A549 (cell line): ENCODE data around the gene DOP1B. TPM values are rescaled to one million over a fixed set of nuclear protein-coding genes. Genes with fewer than 3 reads are reported as not detected.

Experiments used
- ATAC-seq, 2 experiments: fragments of 200-7000 bp in 1 of 2; fragments of >200 bp in 1 of 2; cut with Nextera tagmentation in 1 of 2; cut with Tn5 transposase in 1 of 2; 3 replicates each; pipeline versions ENCODE4 v1.8.0 to v1.9.1; 2018 to 2020; ENCODE audit warnings: mild to moderate bottlenecking in 1 of 2, moderate library complexity in 1 of 2
- CTCF ChIA-PET: fragments of 300-600 bp; sonication (Branson Sonifier 250); formaldehyde crosslinking; extraction: SDS; loops from one replicate; lab custom pipeline; 2021; ENCODE audit warnings: antibody characterized with exemption, inconsistent platforms; lab: Yijun Ruan, JAX
- POLR2A ChIA-PET: fragments of 350-600 bp; formaldehyde crosslinking; extraction: SDS; loops from one replicate; lab custom pipeline; 2021; ENCODE audit warnings: antibody characterized with exemption, inconsistent platforms; lab: Yijun Ruan, JAX
- DNase-seq, 2 experiments: peaks; one replicate each; pipeline versions ENCODE4 v3.0.0 to v3.0.0-alpha.2; 2011 to 2016; ENCODE audit warnings: low read depth in 1 of 2, low spot score in 1 of 2
- FAIRE-seq: peaks from 2 replicates; lab custom pipeline; 2011; peaks lifted over from hg19 to GRCh38; lab: Jason Lieb, UNC
- H3K27ac ChIP-seq, 2 experiments: fragments of >200 bp; sonication (Bioruptor Twin); formaldehyde crosslinking; 3 replicates each; pipeline ENCODE4 v1.5.1; 2016 to 2017
- H3K4me1 ChIP-seq: fragments of >200 bp; sonication (Bioruptor Twin); formaldehyde crosslinking; 3 replicates; pipeline ENCODE4 v1.6.1; 2016
- H3K4me2 ChIP-seq: fragments of >200 bp; sonication (Bioruptor Twin); formaldehyde crosslinking; 3 replicates; pipeline ENCODE4 v1.6.1; 2016
- H3K4me3 ChIP-seq: fragments of >200 bp; sonication (Bioruptor Twin); formaldehyde crosslinking; 3 replicates; pipeline ENCODE4 v1.5.1; 2016
- H3K9me3 ChIP-seq: fragments of >200 bp; sonication (Bioruptor Twin); formaldehyde crosslinking; 3 replicates; pipeline ENCODE4 v1.6.1; 2016
- CBX8 ChIP-seq: fragments of 200-600 bp; sonication (generic); IDR thresholded peaks from 2 replicates; pipeline ENCODE4 v1.6.1; 2016
- CHD4 ChIP-seq: fragments of 200-600 bp; sonication (generic); IDR thresholded peaks from 2 replicates; pipeline ENCODE4 v1.6.1; 2016; ENCODE audit warnings: antibody characterized with exemption, mild to moderate bottlenecking, borderline replicate concordance
- FOSB ChIP-seq: fragments of 250-450 bp; sonication (Bioruptor Pico); IDR thresholded peaks from 2 replicates; pipeline ENCODE4 v1.5.0; 2020; ENCODE audit warnings: mild to moderate bottlenecking, moderate library complexity
- FOSL2 ChIP-seq, 2 experiments: fragments of 450-650 bp in 1 of 2; fragments of >200 bp in 1 of 2; sonication (Bioruptor Twin) in 1 of 2; formaldehyde crosslinking; IDR thresholded peaks; 2 replicates each; pipeline versions ENCODE4 v1.5.0 to v1.6.1; 2016 to 2020; ENCODE audit warnings: mild to moderate bottlenecking in 1 of 2, moderate library complexity in 1 of 2
- FOXS1 ChIP-seq: fragments of 250-450 bp; sonication (Bioruptor Pico); IDR thresholded peaks from 2 replicates; pipeline ENCODE4 v1.5.0; 2020; ENCODE audit warnings: mild to moderate bottlenecking, moderate library complexity
- GATA3 ChIP-seq: IDR thresholded peaks from 2 replicates; pipeline ENCODE4 v1.6.1; 2012; ENCODE audit warnings: borderline replicate concordance
- HOXA7 ChIP-seq: fragments of 250-450 bp; sonication (Bioruptor Pico); IDR thresholded peaks from 2 replicates; pipeline ENCODE4 v1.5.0; 2020; ENCODE audit warnings: mild to moderate bottlenecking, moderate library complexity
- JUN ChIP-seq, 2 experiments: fragments of >200 bp; sonication (Bioruptor Twin); formaldehyde crosslinking; IDR thresholded peaks; 2 replicates in 1 of 2; 3 replicates in 1 of 2; pipeline ENCODE4 v1.6.1; 2016 to 2017
- KDM1A ChIP-seq: fragments of 200-600 bp; sonication (generic); IDR thresholded peaks from 2 replicates; pipeline ENCODE4 v1.6.1; 2016; ENCODE audit warnings: low read depth, mild to moderate bottlenecking
- KDM5A ChIP-seq: fragments of 200-600 bp; sonication (generic); IDR thresholded peaks from 2 replicates; pipeline ENCODE4 v1.6.1; 2016; ENCODE audit warnings: antibody characterized with exemption, mild to moderate bottlenecking
- MAFK ChIP-seq: fragments of 450-650 bp; IDR thresholded peaks from 2 replicates; pipeline ENCODE4 v1.6.1; 2014; ENCODE audit not compliant: partially characterized antibody
- NFE2L2 ChIP-seq: fragments of 150-350 bp; conservative IDR thresholded peaks from 2 replicates; pipeline ENCODE4 v1.6.1; 2014; ENCODE audit warnings: low read length
- NPAS2 ChIP-seq: fragments of 250-450 bp; sonication (Bioruptor Pico); IDR thresholded peaks from 2 replicates; pipeline ENCODE4 v1.8.0; 2022; ENCODE audit warnings: mild to moderate bottlenecking, moderate library complexity, borderline replicate concordance
- RAD21 ChIP-seq, 2 experiments: fragments of >200 bp in 1 of 2; sonication (Bioruptor Twin) in 1 of 2; formaldehyde crosslinking in 1 of 2; IDR thresholded peaks in 1 of 2; conservative IDR thresholded peaks in 1 of 2; 2 replicates in 1 of 2; 3 replicates in 1 of 2; pipeline ENCODE4 v1.6.1; 2012 to 2018; ENCODE audit warnings: inconsistent platforms in 1 of 2
- RCOR1 ChIP-seq: fragments of 150-350 bp; IDR thresholded peaks from 2 replicates; pipeline ENCODE4 v1.6.1; 2014; ENCODE audit warnings: antibody characterized with exemption, low read length, low read depth
- RFX5 ChIP-seq: fragments of 450-650 bp; IDR thresholded peaks from 2 replicates; pipeline ENCODE4 v1.7.1; 2014; ENCODE audit warnings: antibody characterized with exemption, mild to moderate bottlenecking, moderate library complexity
- RNF2 ChIP-seq: fragments of 200-600 bp; sonication (generic); IDR thresholded peaks from 2 replicates; pipeline ENCODE4 v1.6.1; 2016; ENCODE audit warnings: low read depth, mild to moderate bottlenecking, antibody characterized with exemption, moderate library complexity, borderline replicate concordance
- TFCP2L1 ChIP-seq: fragments of 250-450 bp; sonication (Bioruptor Pico); IDR thresholded peaks from 2 replicates; pipeline ENCODE4 v1.5.0; 2021; ENCODE audit warnings: mild to moderate bottlenecking
- TP53 ChIP-seq: fragments of 250-450 bp; sonication (Bioruptor Pico); IDR thresholded peaks from 2 replicates; pipeline ENCODE4 v1.5.0; 2021; ENCODE audit warnings: mild to moderate bottlenecking, moderate library complexity
- ZNF302 ChIP-seq: fragments of 250-450 bp; sonication (Bioruptor Pico); IDR thresholded peaks from 2 replicates; pipeline ENCODE4 v1.9.0; 2021; ENCODE audit warnings: inconsistent platforms, mild to moderate bottlenecking, moderate library complexity
- WGBS: methylation state at CpG from one replicate; pipeline ENCODE4 v1.1.6; 2017; ENCODE audit errors: missing lambda C conversion rate; 5-methylcytosine and 5-hydroxymethylcytosine counted together
- polyA plus RNA-seq, 4 experiments: library from polyadenylated mRNA; depleted of rRNA in 3 of 4; stranded (reverse); fragments of >200 nt; fragmentation: RNase III in 1 of 4; extraction: RNeasy Plus Mini Kit Qiagen cat#74134 plus additional on column Dnase treatment in 1 of 4; gene quantifications; 2 replicates in 3 of 4; 3 replicates in 1 of 4; pipeline ENCODE4 v1.2.3, GENCODE V29; 2011 to 2017
- TF ChIP-seq, protein P1 (sequence below): fragments of 150-350 bp; IDR thresholded peaks from 2 replicates; pipeline ENCODE4 v1.6.1; 2014; ENCODE audit warnings: low read depth, mild to moderate bottlenecking, low read length
- TF ChIP-seq, protein P2 (sequence below): fragments of >200 bp; sonication (Bioruptor Twin); formaldehyde crosslinking; IDR thresholded peaks from 3 replicates; pipeline ENCODE4 v1.6.1; 2016
- TF ChIP-seq, protein P3 (sequence below): IDR thresholded peaks from 2 replicates; pipeline ENCODE4 v1.6.1; 2012
- TF ChIP-seq, protein P4 (sequence below): fragments of 250-450 bp; sonication (Bioruptor Pico); IDR thresholded peaks from 2 replicates; pipeline ENCODE4 v1.5.0; 2020; ENCODE audit warnings: low read depth, mild to moderate bottlenecking, moderate library complexity
- TF ChIP-seq, protein P5 (sequence below): fragments of 200-600 bp; sonication (generic); IDR thresholded peaks from 2 replicates; pipeline ENCODE4 v1.6.1; 2016; ENCODE audit warnings: antibody characterized with exemption, mild to moderate bottlenecking, moderate library complexity
- TF ChIP-seq, protein P6 (sequence below): fragments of >200 bp; sonication (Bioruptor Twin); formaldehyde crosslinking; IDR thresholded peaks from 3 replicates; pipeline ENCODE4 v1.5.1; 2016

Gene DOP1B
- polyA plus RNA-seq, 2 of the 4 experiments (the other 2 are of a cell fraction), result 2.8 to 3.5 TPM

DNA sequence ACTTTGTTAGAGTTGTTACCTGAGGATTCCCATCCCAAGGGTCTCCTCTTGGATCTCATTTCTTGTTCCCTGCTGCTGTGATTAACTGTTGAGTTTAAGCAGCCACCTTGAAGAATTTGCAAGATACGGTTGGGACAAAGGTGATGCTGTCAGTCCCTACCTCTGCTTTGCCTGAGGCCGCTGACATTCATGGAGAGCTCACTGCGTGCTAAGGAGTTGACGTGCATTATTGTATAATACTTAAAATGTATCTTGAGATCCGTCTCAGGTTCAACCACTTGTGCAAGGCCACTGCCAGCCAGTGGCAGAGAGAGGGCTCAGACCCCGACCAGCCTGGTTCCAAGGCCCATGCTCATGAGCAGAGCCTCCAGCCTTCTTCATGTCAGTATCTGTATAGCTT, 14.2 kb downstream of the DOP1B start:
- ATAC-seq (no peak), DNase-seq (no peak), FAIRE-seq (no peak)
- no peak for TF ChIP-seq TFCP2L1 (CRISPR knock-in tag)
- TF ChIP-seq RFX5, result no peak
- TF ChIP-seq MAFK, result no peak
- no peak for TF ChIP-seq ZNF302
- TF ChIP-seq KDM5A, result no peak
- TF ChIP-seq GATA3, result no peak
- TF ChIP-seq FOXS1 (CRISPR knock-in tag), result no peak
- TF ChIP-seq, protein P1, sequence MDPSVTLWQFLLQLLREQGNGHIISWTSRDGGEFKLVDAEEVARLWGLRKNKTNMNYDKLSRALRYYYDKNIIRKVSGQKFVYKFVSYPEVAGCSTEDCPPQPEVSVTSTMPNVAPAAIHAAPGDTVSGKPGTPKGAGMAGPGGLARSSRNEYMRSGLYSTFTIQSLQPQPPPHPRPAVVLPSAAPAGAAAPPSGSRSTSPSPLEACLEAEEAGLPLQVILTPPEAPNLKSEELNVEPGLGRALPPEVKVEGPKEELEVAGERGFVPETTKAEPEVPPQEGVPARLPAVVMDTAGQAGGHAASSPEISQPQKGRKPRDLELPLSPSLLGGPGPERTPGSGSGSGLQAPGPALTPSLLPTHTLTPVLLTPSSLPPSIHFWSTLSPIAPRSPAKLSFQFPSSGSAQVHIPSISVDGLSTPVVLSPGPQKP, result no peak
- TF ChIP-seq RNF2, result no peak
- TF ChIP-seq CHD4, result no peak
- TF ChIP-seq, protein P2, sequence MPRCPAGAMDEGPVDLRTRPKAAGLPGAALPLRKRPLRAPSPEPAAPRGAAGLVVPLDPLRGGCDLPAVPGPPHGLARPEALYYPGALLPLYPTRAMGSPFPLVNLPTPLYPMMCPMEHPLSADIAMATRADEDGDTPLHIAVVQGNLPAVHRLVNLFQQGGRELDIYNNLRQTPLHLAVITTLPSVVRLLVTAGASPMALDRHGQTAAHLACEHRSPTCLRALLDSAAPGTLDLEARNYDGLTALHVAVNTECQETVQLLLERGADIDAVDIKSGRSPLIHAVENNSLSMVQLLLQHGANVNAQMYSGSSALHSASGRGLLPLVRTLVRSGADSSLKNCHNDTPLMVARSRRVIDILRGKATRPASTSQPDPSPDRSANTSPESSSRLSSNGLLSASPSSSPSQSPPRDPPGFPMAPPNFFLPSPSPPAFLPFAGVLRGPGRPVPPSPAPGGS, result no peak
- TF ChIP-seq, protein P3, sequence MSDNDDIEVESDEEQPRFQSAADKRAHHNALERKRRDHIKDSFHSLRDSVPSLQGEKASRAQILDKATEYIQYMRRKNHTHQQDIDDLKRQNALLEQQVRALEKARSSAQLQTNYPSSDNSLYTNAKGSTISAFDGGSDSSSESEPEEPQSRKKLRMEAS, result no peak
- no peak for TF ChIP-seq RAD21 (conservative IDR thresholded peaks at IDR 0.05 in 1 of 2, IDR thresholded peaks at IDR 0.05 in 1 of 2)
- TF ChIP-seq, protein P4, sequence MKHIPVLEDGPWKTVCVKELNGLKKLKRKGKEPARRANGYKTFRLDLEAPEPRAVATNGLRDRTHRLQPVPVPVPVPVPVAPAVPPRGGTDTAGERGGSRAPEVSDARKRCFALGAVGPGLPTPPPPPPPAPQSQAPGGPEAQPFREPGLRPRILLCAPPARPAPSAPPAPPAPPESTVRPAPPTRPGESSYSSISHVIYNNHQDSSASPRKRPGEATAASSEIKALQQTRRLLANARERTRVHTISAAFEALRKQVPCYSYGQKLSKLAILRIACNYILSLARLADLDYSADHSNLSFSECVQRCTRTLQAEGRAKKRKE (CRISPR knock-in tag), result no peak
- TF ChIP-seq NPAS2, result no peak
- TF ChIP-seq RCOR1, result no peak
- no peak for TF ChIP-seq TP53
- TF ChIP-seq, protein P5, sequence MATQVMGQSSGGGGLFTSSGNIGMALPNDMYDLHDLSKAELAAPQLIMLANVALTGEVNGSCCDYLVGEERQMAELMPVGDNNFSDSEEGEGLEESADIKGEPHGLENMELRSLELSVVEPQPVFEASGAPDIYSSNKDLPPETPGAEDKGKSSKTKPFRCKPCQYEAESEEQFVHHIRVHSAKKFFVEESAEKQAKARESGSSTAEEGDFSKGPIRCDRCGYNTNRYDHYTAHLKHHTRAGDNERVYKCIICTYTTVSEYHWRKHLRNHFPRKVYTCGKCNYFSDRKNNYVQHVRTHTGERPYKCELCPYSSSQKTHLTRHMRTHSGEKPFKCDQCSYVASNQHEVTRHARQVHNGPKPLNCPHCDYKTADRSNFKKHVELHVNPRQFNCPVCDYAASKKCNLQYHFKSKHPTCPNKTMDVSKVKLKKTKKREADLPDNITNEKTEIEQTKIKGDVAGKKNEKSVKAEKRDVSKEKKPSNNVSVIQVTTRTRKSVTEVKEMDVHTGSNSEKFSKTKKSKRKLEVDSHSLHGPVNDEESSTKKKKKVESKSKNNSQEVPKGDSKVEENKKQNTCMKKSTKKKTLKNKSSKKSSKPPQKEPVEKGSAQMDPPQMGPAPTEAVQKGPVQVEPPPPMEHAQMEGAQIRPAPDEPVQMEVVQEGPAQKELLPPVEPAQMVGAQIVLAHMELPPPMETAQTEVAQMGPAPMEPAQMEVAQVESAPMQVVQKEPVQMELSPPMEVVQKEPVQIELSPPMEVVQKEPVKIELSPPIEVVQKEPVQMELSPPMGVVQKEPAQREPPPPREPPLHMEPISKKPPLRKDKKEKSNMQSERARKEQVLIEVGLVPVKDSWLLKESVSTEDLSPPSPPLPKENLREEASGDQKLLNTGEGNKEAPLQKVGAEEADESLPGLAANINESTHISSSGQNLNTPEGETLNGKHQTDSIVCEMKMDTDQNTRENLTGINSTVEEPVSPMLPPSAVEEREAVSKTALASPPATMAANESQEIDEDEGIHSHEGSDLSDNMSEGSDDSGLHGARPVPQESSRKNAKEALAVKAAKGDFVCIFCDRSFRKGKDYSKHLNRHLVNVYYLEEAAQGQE, result no peak
- TF ChIP-seq FOSL2 (IDR thresholded peaks at IDR 0.05), result no peak
- TF ChIP-seq FOSL2 (CRISPR knock-in tag; IDR thresholded peaks at IDR 0.05), result no peak
- no peak for TF ChIP-seq NFE2L2
- H3K4me2 ChIP-seq, result no peak overlapping the region
- ChIA-PET CTCF (interaction anchor here (1.0 kb wide), 1 partner anchor 46 kb away, joined by 3 read pairs; no protein-coding TSS in a partner anchor), POLR2A (no interaction called here)
- no peak overlapping the region for H3K27ac ChIP-seq
- H3K4me1 ChIP-seq, result no peaks in the 10 kb centered on the region
- 98% methylated on average over 4 of the region's 6 CpGs for WGBS
- H3K9me3 ChIP-seq, result no peaks in the 10 kb centered on the region
- no peak overlapping the region for H3K4me3 ChIP-seq

DNA sequence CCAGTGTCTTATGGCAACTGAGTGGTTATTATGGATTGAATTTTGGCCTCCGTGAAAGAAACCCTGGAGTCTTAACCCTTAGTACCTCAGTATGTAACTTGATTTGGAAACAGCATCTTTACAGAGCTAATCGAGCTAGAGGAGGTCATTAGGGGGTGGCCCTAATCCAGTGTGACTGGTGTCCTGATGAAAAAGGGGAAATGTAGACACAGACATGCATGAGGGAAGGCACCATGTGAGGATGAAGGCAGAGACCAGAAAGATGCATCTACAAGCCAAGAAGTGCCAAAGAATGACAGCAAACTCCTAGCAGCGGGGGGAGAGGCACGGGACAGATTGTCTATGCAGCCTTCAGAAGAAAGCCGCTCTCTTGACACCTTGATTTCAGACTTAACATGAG, 14.7 kb downstream of the DOP1B start:
- no peak for ATAC-seq
- Histone ChIP-seq H3K4me1 (no peaks in the 10 kb centered on the region), H3K4me3 (no peak overlapping the region), H3K9me3 (no peaks in the 10 kb centered on the region), H3K4me2 (no peak overlapping the region), H3K27ac (no peak overlapping the region)
- no peak for DNase-seq
- no peak for FAIRE-seq
- ChIA-PET POLR2A (no interaction called here), CTCF (interaction anchor here (1.0 to 2.5 kb wide), 2 partner anchors 39 to 46 kb away, joined by 3 to 10 read pairs; no protein-coding TSS in a partner anchor)
- TF ChIP-seq, protein P6, sequence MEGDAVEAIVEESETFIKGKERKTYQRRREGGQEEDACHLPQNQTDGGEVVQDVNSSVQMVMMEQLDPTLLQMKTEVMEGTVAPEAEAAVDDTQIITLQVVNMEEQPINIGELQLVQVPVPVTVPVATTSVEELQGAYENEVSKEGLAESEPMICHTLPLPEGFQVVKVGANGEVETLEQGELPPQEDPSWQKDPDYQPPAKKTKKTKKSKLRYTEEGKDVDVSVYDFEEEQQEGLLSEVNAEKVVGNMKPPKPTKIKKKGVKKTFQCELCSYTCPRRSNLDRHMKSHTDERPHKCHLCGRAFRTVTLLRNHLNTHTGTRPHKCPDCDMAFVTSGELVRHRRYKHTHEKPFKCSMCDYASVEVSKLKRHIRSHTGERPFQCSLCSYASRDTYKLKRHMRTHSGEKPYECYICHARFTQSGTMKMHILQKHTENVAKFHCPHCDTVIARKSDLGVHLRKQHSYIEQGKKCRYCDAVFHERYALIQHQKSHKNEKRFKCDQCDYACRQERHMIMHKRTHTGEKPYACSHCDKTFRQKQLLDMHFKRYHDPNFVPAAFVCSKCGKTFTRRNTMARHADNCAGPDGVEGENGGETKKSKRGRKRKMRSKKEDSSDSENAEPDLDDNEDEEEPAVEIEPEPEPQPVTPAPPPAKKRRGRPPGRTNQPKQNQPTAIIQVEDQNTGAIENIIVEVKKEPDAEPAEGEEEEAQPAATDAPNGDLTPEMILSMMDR, result no peak
- TF ChIP-seq JUN (IDR thresholded peaks at IDR 0.05) (no peak), FOSB (CRISPR knock-in tag) (no peak), KDM5A (no peak), CBX8 (no peak), KDM1A (no peak), HOXA7 (CRISPR knock-in tag) (no peak)
- TF ChIP-seq, protein P2, result no peak
- WGBS, result 83% methylated on average over 5 of the region's 5 CpGs
